GM21390 (cell line): ENCODE data around the gene DELE1.

Source experiments
- ATAC-seq: cut with Tn5 transposase; IDR thresholded peaks from one replicate; pipeline ENCODE4 v1.9.1; 2021; ENCODE audit not compliant: unreplicated experiment

The DELE1 gene

DNA sequence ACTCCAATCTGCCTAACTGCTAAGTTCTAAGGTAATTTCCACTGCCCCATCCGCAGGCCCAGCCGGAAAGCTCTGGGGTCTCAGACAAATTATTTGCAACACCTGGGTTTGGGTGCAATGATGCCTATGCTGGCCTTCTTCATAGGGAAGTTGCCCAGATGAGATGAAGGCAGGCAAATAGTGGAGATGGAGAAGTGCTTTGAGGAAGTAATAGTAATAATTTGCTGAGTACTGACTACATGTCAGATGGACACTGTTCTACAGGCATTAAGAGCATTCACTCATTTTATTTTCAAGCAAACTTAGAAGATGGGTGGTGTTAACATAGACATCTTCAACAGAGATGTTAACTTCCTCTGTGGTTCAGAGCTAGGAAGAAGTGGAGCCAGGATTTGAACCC is 30.5 kb downstream of the DELE1 start:
- no peak for ATAC-seq

DNA sequence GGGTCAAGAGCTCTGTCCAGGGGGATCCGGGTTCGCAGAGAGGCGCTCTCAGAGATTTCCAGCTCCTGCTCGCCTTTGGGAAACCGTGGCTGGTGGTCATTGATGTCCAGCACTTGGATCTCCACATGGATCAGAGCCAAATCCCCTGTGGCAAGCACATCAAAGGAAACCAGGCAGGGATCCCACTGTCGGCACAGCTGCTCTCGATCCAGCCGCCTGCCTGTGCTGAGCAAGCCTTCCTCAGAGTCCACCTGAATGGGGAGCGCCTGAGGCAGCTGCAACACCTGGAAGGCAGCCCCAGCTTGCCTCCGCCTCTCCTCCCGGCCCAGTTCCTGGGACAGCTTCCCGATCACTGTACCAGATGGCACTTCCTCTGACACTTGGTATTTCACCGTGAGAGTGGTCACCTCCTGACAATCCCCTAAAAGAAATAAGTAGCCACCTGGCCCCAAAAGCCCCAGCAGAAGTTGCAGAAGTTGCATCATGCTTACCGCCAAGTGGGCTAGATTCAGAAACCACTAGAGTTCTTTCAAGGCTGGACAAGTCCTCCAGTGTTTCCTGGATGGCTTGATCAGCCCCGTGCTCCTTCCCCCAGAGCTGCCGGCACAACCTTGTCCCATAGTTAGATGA is 33.8 kb downstream of the DELE1 start:
- ATAC-seq: no peak

DNA sequence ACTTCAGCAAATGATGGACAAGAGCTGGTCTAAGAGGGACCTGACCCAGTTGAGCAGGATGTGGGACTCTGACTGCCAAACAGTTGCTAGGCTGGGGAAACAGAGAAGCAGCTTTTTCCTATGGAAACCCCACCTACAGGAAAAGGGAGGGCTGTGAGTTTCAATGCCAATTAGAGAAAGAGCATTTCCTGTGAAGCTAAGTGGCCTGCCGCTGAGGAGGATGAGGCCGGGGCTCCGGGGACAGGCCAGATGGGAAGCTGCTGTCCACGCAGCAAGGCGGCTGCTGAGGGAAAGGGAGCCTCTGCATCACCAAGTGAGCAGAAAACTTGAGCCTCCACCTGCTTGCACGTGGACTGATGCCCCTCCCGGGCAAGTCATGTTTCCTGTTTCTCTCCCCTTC is 34.4 kb downstream of the DELE1 start, which contains the start of gene PCDH12:
PCDH12 (minus strand) TSS at position 90 of the 400 bp plus-strand sequence. CDS start 351 bp downstream, outside the sequence.
- ATAC-seq: no peak

DNA sequence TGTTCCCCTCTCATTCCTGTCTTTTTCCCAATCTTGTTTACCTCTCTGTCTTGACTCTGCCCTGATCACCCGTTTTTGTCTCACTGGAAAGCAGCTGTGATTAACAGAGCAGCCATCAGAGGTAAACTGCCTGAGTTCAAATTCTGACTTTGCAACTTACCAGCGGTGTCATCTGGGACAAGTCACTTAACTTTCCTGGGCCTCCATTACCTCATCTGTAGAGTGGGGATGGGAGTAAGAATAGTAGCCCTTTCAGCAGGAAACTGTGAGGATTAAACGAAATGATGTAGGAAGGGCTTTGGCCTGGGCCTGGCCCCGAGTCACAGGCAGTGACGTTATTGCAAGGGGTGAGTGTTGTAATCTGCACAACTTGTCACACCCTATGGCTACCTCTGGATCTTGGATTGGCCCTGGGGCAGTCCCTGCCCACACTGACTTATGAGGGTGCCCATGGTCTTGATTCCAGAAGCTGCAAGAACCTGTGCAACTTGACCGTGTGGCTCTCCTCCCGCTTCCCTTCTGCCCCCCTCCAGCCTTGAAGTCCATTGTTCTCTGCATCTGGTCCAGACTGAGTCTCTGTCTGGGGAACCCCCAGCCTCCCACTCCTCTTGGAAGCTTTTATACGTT is 35.0 kb downstream of the DELE1 start:
- ATAC-seq: no peak

DNA sequence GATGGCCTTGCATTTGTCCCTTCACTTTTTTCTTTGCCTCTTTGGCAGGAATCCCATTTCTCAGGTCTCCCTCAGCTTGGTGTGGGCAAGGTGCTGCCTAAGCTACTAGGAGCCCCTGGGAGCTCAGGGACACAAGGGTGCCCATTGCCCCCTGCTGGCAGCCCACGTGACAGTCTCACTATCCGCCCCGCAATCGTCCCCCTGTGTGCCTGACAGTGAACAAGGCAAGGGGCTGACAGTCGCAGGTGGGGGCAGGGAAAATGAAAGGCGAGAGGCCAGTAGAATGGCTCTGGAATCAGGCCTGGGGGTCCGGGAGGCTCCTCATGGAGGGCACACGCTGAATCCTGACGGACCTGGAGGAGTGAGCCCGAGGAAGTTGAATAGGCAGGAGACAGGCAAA is 36.3 kb downstream of the DELE1 start:
- no peak for ATAC-seq

DNA sequence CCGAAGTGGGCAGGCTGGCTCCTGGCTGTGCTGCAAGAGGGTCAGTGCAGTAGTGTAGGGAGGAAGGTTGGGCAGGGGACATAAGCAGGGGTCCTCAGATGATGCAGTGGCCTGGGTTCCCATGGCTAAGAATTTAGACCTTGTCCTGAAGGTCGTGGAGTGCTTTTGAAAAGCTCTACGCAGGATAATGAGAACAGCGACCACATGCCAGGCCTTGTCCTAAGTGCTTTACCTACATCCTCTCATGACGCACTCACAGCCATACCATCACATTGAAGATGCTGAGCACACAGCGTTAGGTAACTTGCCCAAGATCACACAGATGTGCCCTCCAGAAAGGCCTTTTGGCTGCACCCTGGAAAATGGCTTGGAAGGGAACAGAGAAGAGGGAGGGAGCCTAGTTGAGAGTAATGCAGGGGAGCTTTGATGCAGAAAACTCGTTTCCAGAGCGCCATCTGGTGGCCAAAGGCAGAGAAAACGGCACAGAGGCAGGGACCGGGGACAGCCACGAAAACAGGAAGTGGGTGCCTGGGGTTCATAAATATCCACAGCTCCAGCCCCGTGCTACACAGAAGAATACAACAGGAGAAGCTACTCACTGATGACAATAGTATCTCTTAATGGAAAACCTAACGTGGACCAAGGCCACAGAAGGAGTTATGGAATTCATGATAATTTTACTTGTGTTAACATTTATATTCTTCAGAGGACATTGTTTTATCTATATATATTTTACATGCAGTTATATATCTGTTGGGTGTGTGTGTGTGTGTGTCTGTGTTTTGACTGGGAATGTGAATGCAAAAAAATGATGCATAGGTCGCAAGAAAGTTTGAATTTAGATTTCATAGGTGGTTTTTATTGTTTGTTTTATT is 37.0 kb downstream of the DELE1 start:
- ATAC-seq: peak; percentile 96

DNA sequence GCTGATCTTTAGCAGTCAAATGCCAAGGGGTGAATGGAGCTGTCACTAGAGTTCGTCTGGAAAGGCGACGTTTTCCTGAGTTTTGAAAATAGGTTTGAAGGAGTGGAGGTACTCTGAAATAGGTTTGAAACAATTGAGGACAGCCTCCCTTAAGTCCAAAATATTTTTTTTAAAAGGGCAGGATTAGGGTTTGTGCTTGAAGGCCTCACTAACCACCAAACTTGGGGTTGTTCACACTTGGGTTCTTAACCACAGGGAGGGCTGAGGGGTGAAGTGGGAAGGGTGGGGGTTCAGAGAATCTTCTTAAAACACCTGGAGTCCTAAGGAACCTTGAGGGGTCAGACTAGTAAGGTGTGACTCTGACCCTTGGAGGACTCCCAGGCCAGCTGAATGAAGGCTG is 37.8 kb downstream of the DELE1 start:
- no peak for ATAC-seq

DNA sequence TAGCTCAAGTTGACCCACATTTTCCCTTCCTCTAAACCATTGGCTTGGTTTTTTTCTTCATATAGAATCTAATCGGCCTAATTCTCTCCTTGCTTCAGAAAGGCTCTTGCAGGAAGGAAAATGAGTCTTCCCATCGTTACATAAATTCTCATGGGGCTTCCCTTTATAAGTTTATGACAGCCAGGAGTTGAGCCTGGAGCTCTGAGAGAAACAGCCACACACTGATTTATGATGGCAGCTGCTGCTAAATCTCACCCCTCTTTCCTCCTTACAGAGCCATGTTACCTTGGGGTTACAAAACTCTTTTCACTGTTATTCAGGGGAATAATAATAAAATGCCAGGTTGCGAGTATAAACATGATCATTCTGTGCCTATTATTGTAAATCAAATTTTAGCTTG is 40.0 kb downstream of the DELE1 start:
- no peak for ATAC-seq

DNA sequence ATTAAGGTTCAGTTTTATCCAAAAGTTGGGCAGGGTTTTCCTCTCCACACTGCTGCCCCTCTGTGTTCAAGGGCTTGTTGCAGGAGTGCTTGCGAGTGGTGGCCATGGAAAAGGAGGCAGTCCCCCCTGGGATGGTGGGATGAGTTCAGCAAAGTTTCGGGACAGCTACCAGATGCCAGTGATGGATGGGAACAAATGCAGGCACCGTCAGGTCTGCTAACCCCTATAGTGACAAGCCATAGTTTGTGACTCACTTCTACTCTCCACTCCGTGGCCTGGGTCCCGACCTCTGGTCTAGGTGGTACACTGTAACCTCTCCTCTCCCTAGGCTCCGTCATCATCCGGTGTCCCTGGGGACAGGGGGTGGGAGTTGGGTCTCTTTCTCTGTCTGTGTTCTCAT is 41.4 kb downstream of the DELE1 start:
- no peak for ATAC-seq

DNA sequence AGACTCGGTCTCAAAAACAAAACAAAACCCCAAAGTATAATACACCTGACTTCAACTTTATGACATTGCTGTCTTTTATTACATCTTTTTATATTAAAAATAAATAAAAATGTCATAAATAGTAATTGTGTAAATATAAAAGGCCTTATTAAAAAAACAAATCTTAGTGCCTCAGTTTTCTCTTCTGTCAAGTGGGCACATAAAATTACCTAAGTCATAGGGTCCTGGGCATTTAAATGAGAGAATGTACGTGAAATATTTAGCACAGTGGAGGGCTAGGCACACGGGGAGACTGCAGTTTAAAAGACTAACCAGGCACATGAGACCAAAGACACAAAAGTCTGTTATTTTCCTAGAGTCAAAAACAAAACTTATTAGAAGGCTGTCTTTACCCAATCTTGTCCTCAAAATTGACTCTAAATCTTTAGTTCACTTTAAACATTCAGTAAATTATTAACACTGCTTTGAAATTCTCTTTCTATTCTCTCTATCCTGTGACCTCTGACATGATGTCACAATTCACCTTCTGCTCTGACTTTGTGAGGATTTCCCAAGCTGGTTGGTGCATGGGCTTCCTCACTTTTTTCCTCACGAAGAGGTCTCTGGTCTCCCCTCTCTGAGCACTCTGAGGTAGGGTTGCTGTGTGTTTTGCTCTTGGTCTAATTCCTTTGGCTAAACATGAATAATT is 42.7 kb downstream of the DELE1 start:
- ATAC-seq: no peak

DNA sequence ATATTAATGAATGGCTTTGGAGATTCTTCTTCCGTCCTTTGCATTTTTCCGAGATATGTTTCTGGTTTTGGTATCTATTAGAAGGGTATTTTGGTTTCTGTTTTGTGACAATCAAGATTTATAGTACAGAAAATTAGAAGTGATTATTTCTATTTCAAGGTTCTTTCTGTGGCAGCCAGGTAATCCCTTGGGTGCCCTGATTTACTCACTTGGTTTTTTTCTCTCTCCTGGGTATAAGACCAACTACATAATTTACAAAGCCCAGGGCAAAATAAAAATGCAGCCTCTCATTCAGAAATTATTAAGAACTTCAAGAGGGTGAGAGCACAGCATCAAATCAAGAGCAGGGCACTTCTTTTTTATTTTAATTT is 43.3 kb downstream of the DELE1 start:
- ATAC-seq: no peak

DNA sequence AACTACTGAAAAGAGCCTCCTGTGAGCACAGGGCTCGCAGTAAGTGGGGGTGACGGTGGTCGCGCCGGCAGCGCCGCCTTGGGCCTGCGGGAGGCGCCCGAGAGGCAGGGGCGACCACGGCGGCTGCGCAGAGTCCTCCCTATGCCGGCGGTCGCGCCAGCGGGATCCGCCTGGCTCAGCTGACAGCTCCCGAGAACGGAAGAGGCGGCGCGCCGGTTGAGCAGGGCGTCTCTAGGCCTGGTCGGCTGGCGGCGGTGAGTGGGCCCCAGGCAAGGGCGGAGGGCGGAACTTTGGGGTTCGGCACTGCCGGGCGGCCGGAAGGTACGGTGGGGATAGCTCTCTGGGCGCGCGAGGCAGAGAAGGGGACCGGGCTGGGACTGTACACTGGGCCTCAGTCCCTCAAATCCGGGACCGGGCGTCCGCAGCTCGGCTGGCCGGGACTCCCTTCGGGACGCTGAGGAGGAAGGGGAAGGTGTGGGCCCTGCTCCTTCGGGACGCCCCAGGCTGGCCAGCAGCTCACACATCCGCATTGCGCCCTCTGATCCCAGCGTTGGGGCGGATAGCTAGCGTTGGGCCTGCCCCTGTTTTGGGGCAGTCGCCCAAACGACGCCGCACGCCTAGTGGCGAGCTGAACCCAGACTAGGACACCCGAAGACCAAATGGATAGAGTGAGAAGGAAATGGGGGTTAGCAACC is 45.4 kb downstream of the DELE1 start, which contains the start of gene RNF14:
RNF14 (plus strand) TSS at position 192 of the 695 bp plus-strand sequence. CDS start 4,484 bp downstream, outside the sequence.
- ATAC-seq: peak; percentile 88

DNA sequence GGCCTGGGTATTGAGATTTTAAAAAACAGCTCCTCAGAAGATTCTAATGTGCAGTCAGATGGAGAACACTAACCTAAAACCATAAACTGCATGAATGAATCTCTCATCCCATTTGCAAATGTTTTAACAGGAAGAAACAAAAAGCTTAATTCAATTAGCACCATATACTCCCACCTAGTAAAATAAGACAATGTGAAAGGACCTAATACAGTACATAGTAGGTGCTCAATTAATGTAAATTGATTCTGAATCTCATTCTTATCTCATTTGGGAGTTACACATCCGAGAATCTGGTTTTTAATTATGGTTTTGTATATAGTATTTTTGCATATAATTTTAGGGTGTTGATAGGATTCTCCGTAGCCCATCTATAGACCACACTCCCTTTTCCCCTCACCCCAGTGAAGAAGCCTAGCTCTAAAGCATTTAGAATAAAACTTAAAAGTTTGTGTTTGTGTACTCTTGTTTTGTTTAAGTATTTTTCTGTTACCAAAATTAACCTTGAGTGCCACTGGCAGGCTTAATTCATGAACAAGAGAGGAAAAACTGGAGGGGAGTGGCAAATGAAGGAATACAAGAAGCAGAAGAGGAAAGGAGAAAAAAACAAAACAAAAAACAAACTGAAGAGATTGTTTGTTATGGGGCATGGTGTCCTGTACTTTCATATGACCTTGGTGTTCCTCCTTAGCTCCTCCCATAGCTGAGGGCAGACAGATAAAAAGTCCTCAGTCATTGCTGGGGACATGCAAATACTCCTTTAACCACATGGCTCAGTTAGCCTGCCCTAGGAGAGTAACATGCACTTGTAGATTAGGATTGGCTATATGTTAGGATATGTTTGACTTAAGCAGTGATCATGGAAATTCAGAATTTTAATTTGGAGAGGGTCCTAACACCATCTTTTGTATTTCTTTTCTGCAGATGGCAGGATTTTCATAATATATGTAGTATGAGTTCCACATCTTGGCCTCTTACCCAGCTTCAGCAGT is 46.4 kb downstream of the DELE1 start:
- ATAC-seq: peak; percentile 61

DNA sequence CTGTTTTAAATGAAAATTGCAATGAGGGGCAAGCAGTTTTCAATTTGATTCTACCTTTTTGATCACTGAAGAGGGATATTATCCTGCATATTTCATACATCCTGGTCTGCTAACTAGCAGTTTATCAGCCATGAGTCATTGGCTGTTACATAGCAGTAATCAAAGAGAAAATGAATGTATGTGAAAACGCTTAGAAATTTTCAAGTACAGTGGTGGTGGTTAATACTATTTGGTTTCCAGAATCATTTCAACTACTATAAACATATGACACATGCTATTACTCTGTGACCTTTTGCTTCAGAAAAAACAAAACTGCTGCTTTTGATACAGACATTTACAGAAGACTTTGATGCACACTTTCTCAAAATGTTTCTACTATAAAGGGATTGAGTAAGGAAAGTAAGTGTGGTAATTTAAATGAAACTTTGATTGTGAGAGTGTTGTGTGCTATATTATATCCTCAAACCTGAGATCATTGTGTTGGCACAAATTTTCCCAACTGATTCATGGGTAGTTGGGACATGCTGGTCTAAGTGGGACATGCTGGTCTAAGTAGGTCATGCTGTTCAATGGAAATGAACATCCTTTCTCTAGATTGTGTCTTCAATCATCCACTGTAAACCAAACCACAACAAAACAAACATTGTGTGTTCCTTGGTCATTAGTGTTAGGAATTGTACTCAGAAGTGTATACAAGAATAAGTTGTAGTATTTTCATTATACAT is 50.4 kb downstream of the DELE1 start:
- ATAC-seq: no peak

DNA sequence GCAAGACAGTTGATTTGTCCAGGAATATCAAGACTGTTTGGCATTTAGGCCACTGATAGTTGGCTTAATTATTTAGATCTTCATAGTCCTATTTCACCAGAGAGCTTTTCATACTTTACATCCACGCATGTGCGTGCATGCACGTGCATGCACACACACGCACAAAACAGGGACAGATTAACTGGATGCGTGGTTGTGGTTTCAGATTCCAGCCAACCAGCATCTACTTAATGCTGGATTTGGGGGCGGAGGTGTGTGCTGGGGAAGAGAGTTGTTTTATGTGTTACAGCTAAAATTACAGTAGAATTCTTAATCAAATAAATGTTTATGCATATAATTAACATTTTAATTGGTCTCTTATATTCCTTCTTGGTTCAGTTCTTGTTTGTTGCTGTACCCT is 52.5 kb downstream of the DELE1 start:
- ATAC-seq: no peak

DNA sequence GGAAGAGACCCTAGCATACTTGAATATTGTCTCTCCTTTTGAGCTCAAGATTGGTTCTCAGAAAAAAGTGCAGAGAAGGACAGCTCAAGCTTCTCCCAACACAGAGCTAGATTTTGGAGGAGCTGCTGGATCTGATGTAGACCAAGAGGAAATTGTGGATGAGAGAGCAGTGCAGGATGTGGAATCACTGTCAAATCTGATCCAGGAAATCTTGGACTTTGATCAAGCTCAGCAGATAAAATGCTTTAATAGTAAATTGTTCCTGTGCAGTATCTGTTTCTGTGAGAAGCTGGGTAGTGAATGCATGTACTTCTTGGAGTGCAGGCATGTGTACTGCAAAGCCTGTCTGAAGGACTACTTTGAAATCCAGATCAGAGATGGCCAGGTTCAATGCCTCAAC is 54.7 kb downstream of the DELE1 start:
- no peak for ATAC-seq

DNA sequence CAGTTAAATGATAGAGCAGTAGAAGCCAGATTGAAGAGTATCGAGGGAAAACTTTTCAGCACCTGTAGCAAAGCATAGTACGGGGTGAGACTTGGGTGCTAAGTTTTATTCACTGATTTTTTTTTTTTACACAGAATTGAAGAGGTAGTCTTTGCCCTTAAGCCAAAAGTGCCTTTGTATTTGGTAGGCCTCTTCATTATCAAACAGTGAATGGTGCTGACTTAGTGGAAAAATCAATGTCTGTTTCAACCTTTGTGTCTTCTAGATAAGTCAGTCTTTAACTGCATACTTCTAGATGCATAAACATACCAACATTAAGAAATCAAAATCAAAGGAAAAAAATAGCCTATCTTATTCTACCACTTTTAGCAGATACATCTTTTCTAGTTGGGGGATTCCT is 59.0 kb downstream of the DELE1 start:
- no peak for ATAC-seq

DNA sequence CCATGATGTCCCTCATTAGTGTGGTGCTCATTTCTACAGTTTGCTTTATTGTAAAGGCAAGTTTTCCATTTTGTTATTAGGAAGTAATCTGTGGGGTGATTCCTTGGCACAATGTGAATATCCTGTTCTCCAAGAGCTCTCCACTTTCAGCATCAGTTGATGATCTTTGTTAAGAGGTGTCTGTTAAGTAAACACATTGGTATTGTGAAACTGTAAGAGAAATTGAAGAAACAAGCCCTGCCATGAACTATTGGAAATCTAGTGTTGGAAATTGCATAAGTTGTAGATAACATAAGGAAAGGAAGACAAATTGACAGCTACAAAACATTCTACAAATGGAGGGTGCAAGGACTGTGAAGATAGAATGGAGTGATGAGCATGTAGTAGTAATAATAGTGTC is 62.4 kb downstream of the DELE1 start:
- no peak for ATAC-seq

DNA sequence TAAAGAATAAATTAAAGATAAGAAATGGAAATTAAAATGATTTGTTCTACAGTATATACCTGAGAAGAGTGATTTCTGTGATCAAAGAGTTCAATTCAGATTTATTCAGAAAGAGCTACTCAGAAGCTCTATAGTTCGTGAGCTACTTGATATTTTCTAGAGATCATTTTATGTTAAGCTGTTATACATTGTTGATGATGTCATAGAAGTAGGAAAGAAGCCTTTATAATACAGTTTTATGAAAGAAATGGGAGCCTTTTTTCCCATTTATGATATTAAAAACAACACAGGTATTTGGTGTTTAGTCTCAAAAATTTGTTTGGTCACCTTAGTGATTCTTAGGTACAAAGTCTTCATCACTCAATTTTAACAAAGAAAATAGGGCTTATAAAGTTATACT is 66.0 kb downstream of the DELE1 start:
- no peak for ATAC-seq
